Measurements from ENCODE around the gene STK11. TPM values are rescaled to one million over a fixed set of nuclear protein-coding genes. Genes with fewer than 3 reads are reported as not detected.

Gene STK11
- total RNA-seq, 1 donor from 2014 or later, result 61.6 TPM

- Histone ChIP-seq H3K9ac (ENCODE audit: low read length) (peak overlapping the region; percentile 93), H3K4me3 (ENCODE audit: insufficient read depth, low read depth, low read length) (peak overlapping the region; percentile 84), H3K27me3 (ENCODE audit: insufficient read depth, low read length) (no peaks in the 10 kb centered on the region), H3K4me2 (ENCODE audit: low read length) (peak overlapping the region; percentile 100), H3K27ac (ENCODE audit: low read depth, low read length) (peak overlapping the region; percentile 95), H3K79me2 (ENCODE audit: insufficient read depth, low read length) (peaks cover 60% of the 10 kb centered on the region), H4K20me1 (ENCODE audit: insufficient read depth, low read length) (peaks cover 32% of the 10 kb centered on the region), H3K9me3 (ENCODE audit: insufficient read depth, low read depth, low read length) (no peaks in the 10 kb centered on the region), H3K36me3 (ENCODE audit: insufficient read depth, low read length) (peaks cover 3% of the 10 kb centered on the region), H3K4me1 (ENCODE audit: insufficient read depth, low read length) (peaks cover 31% of the 10 kb centered on the region), H2AFZ (ENCODE audit: low read depth, low read length) (no peak overlapping the region)
- DNase-seq (ENCODE audit: low read depth) (peak; percentile 84), FAIRE-seq (no peak)
- H3K4me1 Mint-ChIP-seq (ENCODE audit: low read depth, unreplicated experiment), result peaks cover 3% of the 10 kb centered on the region
- H3K27me3 Mint-ChIP-seq (ENCODE audit: low read depth, unreplicated experiment), result no peaks in the 10 kb centered on the region
- H3K4me3 Mint-ChIP-seq (ENCODE audit: unreplicated experiment), result peak overlapping the region; percentile 80
- no peak for TF ChIP-seq CTCF (IDR thresholded peaks at IDR 0.05; ENCODE audit: insufficient read depth, low read depth, low read length)
- TF ChIP-seq EZH2 (IDR thresholded peaks at IDR 0.05; ENCODE audit: insufficient read depth, low read length), result no peak
- no peak overlapping the region for H3K27ac Mint-ChIP-seq (ENCODE audit: unreplicated experiment)
- no peaks in the 10 kb centered on the region for H3K9me3 Mint-ChIP-seq (ENCODE audit: unreplicated experiment)
- peaks cover 2% of the 10 kb centered on the region for H3K36me3 Mint-ChIP-seq (ENCODE audit: low read depth, unreplicated experiment)
Measured at GRCh38 chr19:1249298-1249989, 43.9 kb downstream of the STK11 start.

DNA sequence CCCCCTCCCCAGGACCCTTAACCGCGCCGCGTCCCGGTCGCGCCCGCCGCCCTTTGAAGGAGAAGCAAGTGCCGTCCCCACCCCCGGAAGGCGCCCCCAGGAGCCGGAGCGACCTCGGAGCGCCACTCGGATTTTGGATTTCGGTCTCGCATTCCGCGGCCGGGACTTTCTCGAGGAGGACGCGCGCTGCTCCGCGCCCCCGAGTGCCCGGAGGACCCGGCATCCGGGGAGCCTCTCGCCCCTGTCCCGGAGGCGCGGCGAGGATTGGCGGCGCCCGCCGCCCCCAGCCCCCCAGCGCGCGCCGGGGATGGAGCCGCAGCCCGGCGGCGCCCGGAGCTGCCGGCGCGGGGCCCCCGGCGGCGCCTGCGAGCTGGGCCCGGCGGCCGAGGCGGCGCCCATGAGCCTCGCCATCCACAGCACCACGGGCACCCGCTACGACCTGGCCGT lies 44.4 kb downstream of the STK11 start:
- peak overlapping the region; percentile 88 for H3K9ac ChIP-seq (ENCODE audit: low read length)
- DNase-seq (ENCODE audit: low read depth), result no peak

More for the DNA sequence above, 44.4 kb downstream of the STK11 start:
- H3K4me2 ChIP-seq (ENCODE audit: low read length), result peak overlapping the region; percentile 100
- peak overlapping the region; percentile 84 for H3K4me3 ChIP-seq (ENCODE audit: insufficient read depth, low read depth, low read length)
- H3K79me2 ChIP-seq (ENCODE audit: insufficient read depth, low read length), result peaks cover 64% of the 10 kb centered on the region
- H2AFZ ChIP-seq (ENCODE audit: low read depth, low read length), result no peak overlapping the region
- Mint-ChIP-seq H3K4me1 (ENCODE audit: low read depth, unreplicated experiment) (peaks cover 5% of the 10 kb centered on the region), H3K36me3 (ENCODE audit: low read depth, unreplicated experiment) (peaks cover 2% of the 10 kb centered on the region), H3K27ac (ENCODE audit: unreplicated experiment) (no peak overlapping the region), H3K4me3 (ENCODE audit: unreplicated experiment) (peak overlapping the region; percentile 80), H3K27me3 (ENCODE audit: low read depth, unreplicated experiment) (no peaks in the 10 kb centered on the region), H3K9me3 (ENCODE audit: unreplicated experiment) (no peaks in the 10 kb centered on the region)
- H3K9me3 ChIP-seq (ENCODE audit: insufficient read depth, low read depth, low read length), result no peaks in the 10 kb centered on the region
- FAIRE-seq, result no peak
- H3K27me3 ChIP-seq (ENCODE audit: insufficient read depth, low read length), result no peaks in the 10 kb centered on the region
- peaks cover 9% of the 10 kb centered on the region for H3K36me3 ChIP-seq (ENCODE audit: insufficient read depth, low read length)
- peaks cover 32% of the 10 kb centered on the region for H4K20me1 ChIP-seq (ENCODE audit: insufficient read depth, low read length)
- TF ChIP-seq EZH2 (IDR thresholded peaks at IDR 0.05; ENCODE audit: insufficient read depth, low read length) (no peak), CTCF (IDR thresholded peaks at IDR 0.05; ENCODE audit: insufficient read depth, low read depth, low read length) (no peak)
- H3K4me1 ChIP-seq (ENCODE audit: insufficient read depth, low read length), result peaks cover 31% of the 10 kb centered on the region
- H3K27ac ChIP-seq (ENCODE audit: low read depth, low read length), result peak overlapping the region; percentile 85
